ENCODE measurements around the gene KLHL29. TPM values are rescaled to one million over a fixed set of nuclear protein-coding genes. Genes with fewer than 3 reads are reported as not detected.
A peak's percentile ranks its signal among the peaks of the same experiment; 100 is the strongest.

The KLHL29 gene
- polyA plus RNA-seq, 1 of the 3 experiments (the other 2 are of a cell fraction): 4.6 TPM

DNA sequence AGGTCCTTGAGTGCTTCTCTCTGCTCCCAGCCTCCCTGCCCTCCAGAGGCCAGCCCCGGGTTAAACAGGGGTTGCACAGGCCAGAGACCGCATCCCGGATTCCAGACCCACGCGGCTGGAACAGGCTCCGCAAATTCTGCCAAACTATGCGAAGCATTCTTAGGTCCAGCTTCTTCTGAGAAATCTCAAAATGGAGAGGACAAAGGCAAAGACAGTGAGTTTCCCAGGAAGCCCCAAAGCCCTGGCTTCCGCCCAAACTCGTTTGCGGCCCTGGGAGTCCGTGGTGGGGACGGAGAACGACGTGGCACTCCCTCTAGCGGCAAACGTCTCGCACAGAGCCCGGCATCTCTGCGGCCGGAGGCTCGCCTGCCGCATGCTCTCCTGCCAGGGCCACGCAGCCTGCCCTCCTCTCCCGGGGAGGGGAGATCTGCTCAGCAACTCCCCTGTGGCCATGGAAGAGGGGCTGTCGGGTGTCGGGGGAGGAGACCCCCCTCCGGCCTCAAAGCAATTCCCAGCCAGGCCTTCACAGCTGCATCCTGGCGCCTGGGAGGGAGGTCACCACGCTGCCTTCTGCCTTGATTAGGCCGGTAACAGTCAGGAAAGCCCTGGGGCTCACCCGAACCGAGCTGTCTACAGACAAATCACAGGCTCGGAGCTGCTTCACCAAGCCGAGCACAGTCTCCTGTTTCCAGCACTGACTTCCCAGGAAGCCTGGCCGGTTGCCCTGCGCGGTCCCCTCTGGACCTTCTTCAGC is 33.4 kb upstream of the KLHL29 start:
- Histone ChIP-seq H3K36me3 (replicated peaks in 1 of 2; ENCODE audit: control insufficient read depth in 1 of 2, insufficient read depth in 2 of 2, low read length in 1 of 2) (no peaks in the 10 kb centered on the region), H3K27ac (ENCODE audit: low read depth in 2 of 2, low read length in 1 of 2) (peak overlapping the region in 1 of 2 experiments; percentile 76; a peak in 2 of 4 replicates), H2AFZ (ENCODE audit: low read depth) (peak overlapping the region; percentile 77; the same call in 1 of the 2 replicates), H3K9me2 (no peaks in the 10 kb centered on the region), H3K27me3 (ENCODE audit: insufficient read depth) (no peaks in the 10 kb centered on the region), H3K4me3 (ENCODE audit: low read depth in 2 of 2, low read length in 1 of 2) (no peak overlapping the region), H3F3A (replicated peaks; ENCODE audit: insufficient read depth) (no peaks in the 10 kb centered on the region), H3K9me3 (no peaks in the 10 kb centered on the region), H3K79me2 (ENCODE audit: insufficient read depth) (no peaks in the 10 kb centered on the region), H3K4me1 (ENCODE audit: control insufficient read depth in 1 of 2, insufficient read depth in 2 of 2, low read depth in 1 of 2, low read length in 1 of 2) (peaks cover 4 to 24% of the 10 kb centered on the region in 2 experiments; a peak in 2 of 4 replicates), H3K9ac (no peak overlapping the region), H4K20me1 (ENCODE audit: insufficient read depth) (no peaks in the 10 kb centered on the region), H3K4me2 (no peak overlapping the region; the same call in 1 of the 2 replicates)
- 35% methylated on average over 31 of the region's 37 CpGs for WGBS (ENCODE audit: low lambda C conversion rate)
- ChIA-PET POLR2A (interaction anchor here (0.6 kb wide), 2 partner anchors 11 to 1197 kb away, joined by 3 read pairs; no protein-coding TSS in a partner anchor), CTCF (interaction anchor here (0.6 to 3.2 kb wide), 58 partner anchors 9 to 1939 kb away, joined by 3 to 32 read pairs (median 4); no protein-coding TSS in a partner anchor)
- peak; percentile 98 for DNase-seq
- TF ChIP-seq, protein P1, sequence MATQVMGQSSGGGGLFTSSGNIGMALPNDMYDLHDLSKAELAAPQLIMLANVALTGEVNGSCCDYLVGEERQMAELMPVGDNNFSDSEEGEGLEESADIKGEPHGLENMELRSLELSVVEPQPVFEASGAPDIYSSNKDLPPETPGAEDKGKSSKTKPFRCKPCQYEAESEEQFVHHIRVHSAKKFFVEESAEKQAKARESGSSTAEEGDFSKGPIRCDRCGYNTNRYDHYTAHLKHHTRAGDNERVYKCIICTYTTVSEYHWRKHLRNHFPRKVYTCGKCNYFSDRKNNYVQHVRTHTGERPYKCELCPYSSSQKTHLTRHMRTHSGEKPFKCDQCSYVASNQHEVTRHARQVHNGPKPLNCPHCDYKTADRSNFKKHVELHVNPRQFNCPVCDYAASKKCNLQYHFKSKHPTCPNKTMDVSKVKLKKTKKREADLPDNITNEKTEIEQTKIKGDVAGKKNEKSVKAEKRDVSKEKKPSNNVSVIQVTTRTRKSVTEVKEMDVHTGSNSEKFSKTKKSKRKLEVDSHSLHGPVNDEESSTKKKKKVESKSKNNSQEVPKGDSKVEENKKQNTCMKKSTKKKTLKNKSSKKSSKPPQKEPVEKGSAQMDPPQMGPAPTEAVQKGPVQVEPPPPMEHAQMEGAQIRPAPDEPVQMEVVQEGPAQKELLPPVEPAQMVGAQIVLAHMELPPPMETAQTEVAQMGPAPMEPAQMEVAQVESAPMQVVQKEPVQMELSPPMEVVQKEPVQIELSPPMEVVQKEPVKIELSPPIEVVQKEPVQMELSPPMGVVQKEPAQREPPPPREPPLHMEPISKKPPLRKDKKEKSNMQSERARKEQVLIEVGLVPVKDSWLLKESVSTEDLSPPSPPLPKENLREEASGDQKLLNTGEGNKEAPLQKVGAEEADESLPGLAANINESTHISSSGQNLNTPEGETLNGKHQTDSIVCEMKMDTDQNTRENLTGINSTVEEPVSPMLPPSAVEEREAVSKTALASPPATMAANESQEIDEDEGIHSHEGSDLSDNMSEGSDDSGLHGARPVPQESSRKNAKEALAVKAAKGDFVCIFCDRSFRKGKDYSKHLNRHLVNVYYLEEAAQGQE (IDR thresholded peaks at IDR 0.05; ENCODE audit: low read depth, low read length): no peak
- TF ChIP-seq FOSL2 (IDR thresholded peaks at IDR 0.05; ENCODE audit: borderline replicate concordance, low read depth) (no peak), TEAD4 (IDR thresholded peaks at IDR 0.05; ENCODE audit: borderline replicate concordance, insufficient read depth) (no peak), MEF2A (IDR thresholded peaks at IDR 0.05; ENCODE audit: borderline replicate concordance, low read depth) (no peak), FOXM1 (IDR thresholded peaks at IDR 0.05; ENCODE audit: low read depth) (no peak), MXI1 (IDR thresholded peaks at IDR 0.05; ENCODE audit: low read depth, low read length) (no peak), GABPA (IDR thresholded peaks at IDR 0.05; ENCODE audit: low read depth) (0 out of 2 replicates have a peak, but pooled peaks have one; percentile 14), EP300 (IDR thresholded peaks at IDR 0.05; ENCODE audit: borderline replicate concordance in 1 of 2, low read depth in 1 of 2, low read length in 1 of 2) (peak in 1 of 2 experiments; percentile 38; a peak in 1 of 4 replicates), TCF12 (IDR thresholded peaks at IDR 0.05) (no peak), RAD21 (IDR thresholded peaks at IDR 0.05; ENCODE audit: low read length) (peak; percentile 85), JUND (IDR thresholded peaks at IDR 0.05) (no peak), CHD2 (IDR thresholded peaks at IDR 0.05; ENCODE audit: low read length, partially characterized antibody) (peak; percentile 58), GATA2 (CRISPR knock-in tag; IDR thresholded peaks at IDR 0.05) (peak; percentile 64), TAF1 (IDR thresholded peaks at IDR 0.05; ENCODE audit: borderline replicate concordance, low read depth, low read length) (no peak), POLR2AphosphoS5 (IDR thresholded peaks at IDR 0.05; ENCODE audit: low read depth, low read length) (no peak), RXRA (IDR thresholded peaks at IDR 0.05; ENCODE audit: borderline replicate concordance, low read depth) (no peak), FOXJ3 (CRISPR knock-in tag; IDR thresholded peaks at IDR 0.05) (peak; percentile 84), RFX5 (IDR thresholded peaks at IDR 0.05; ENCODE audit: low read length) (no peak), SMC3 (IDR thresholded peaks at IDR 0.05; ENCODE audit: low read depth, low read length) (peak; percentile 84)
- TF ChIP-seq, protein P2, sequence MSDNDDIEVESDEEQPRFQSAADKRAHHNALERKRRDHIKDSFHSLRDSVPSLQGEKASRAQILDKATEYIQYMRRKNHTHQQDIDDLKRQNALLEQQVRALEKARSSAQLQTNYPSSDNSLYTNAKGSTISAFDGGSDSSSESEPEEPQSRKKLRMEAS (IDR thresholded peaks at IDR 0.05; ENCODE audit: low read depth): peak; percentile 70; the same call in 1 of the 2 replicates
- TF ChIP-seq, protein P3, sequence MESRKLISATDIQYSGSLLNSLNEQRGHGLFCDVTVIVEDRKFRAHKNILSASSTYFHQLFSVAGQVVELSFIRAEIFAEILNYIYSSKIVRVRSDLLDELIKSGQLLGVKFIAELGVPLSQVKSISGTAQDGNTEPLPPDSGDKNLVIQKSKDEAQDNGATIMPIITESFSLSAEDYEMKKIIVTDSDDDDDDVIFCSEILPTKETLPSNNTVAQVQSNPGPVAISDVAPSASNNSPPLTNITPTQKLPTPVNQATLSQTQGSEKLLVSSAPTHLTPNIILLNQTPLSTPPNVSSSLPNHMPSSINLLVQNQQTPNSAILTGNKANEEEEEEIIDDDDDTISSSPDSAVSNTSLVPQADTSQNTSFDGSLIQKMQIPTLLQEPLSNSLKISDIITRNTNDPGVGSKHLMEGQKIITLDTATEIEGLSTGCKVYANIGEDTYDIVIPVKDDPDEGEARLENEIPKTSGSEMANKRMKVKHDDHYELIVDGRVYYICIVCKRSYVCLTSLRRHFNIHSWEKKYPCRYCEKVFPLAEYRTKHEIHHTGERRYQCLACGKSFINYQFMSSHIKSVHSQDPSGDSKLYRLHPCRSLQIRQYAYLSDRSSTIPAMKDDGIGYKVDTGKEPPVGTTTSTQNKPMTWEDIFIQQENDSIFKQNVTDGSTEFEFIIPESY (IDR thresholded peaks at IDR 0.05; ENCODE audit: borderline replicate concordance, low read depth): no peak
- TF ChIP-seq, protein P4, sequence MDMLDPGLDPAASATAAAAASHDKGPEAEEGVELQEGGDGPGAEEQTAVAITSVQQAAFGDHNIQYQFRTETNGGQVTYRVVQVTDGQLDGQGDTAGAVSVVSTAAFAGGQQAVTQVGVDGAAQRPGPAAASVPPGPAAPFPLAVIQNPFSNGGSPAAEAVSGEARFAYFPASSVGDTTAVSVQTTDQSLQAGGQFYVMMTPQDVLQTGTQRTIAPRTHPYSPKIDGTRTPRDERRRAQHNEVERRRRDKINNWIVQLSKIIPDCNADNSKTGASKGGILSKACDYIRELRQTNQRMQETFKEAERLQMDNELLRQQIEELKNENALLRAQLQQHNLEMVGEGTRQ (IDR thresholded peaks at IDR 0.05; ENCODE audit: borderline replicate concordance, low read depth, low read length): no peak
- TF ChIP-seq, protein P5, sequence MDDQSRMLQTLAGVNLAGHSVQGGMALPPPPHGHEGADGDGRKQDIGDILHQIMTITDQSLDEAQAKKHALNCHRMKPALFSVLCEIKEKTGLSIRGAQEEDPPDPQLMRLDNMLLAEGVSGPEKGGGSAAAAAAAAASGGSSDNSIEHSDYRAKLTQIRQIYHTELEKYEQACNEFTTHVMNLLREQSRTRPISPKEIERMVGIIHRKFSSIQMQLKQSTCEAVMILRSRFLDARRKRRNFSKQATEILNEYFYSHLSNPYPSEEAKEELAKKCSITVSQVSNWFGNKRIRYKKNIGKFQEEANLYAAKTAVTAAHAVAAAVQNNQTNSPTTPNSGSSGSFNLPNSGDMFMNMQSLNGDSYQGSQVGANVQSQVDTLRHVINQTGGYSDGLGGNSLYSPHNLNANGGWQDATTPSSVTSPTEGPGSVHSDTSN (IDR thresholded peaks at IDR 0.05): no peak
- TF ChIP-seq, protein P6, sequence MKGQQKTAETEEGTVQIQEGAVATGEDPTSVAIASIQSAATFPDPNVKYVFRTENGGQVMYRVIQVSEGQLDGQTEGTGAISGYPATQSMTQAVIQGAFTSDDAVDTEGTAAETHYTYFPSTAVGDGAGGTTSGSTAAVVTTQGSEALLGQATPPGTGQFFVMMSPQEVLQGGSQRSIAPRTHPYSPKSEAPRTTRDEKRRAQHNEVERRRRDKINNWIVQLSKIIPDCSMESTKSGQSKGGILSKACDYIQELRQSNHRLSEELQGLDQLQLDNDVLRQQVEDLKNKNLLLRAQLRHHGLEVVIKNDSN (IDR thresholded peaks at IDR 0.05; ENCODE audit: borderline replicate concordance, low read depth): no peak

Data from SK-N-SH (cell line).